LNCAP (cell line): ENCODE data around the gene MGLL.

Experiments
- TF ChIP-seq, protein P1 (sequence below): fragments of 450-650 bp; IDR thresholded peaks from 2 replicates; pipeline ENCODE4 v1.5.1; 2017; ENCODE audit warnings: mild to moderate bottlenecking

Gene MGLL

DNA sequence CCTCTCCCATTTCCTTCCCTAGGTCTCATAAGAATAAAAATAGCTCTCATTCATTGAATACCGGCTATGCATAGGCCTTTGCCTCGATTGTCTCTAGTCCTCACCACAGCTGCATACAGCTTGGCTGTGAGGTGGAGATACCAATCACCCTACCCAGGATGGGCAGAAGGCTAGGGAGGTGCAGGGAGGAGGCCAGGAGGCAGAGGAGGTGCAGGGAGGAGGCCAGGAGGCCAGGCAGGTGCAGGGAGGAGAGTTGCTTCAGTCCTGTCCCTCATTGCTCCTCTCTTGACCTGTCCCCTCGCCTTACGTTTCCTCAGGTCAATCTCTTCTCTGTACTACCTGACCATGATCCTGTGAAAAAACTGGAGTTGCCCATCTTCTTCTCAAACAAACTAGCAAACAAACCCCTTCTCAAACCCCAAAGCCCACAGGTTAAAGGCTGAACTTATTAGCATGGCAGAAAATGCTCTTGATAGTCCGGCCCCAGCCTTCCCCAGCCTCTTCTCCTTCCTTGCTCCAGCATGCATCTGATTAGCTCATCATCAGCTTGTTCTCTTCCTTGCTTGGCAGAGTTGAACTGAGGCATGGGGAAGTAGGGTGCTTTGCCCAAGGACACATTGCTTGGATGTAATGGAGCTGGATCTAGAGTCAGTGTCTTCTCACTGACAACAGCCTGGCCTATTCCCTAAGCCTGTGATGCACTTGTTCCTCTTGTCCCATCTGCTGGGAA, 177.5 kb downstream of the MGLL start:
- TF ChIP-seq, protein P1, sequence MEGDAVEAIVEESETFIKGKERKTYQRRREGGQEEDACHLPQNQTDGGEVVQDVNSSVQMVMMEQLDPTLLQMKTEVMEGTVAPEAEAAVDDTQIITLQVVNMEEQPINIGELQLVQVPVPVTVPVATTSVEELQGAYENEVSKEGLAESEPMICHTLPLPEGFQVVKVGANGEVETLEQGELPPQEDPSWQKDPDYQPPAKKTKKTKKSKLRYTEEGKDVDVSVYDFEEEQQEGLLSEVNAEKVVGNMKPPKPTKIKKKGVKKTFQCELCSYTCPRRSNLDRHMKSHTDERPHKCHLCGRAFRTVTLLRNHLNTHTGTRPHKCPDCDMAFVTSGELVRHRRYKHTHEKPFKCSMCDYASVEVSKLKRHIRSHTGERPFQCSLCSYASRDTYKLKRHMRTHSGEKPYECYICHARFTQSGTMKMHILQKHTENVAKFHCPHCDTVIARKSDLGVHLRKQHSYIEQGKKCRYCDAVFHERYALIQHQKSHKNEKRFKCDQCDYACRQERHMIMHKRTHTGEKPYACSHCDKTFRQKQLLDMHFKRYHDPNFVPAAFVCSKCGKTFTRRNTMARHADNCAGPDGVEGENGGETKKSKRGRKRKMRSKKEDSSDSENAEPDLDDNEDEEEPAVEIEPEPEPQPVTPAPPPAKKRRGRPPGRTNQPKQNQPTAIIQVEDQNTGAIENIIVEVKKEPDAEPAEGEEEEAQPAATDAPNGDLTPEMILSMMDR, result no peak

DNA sequence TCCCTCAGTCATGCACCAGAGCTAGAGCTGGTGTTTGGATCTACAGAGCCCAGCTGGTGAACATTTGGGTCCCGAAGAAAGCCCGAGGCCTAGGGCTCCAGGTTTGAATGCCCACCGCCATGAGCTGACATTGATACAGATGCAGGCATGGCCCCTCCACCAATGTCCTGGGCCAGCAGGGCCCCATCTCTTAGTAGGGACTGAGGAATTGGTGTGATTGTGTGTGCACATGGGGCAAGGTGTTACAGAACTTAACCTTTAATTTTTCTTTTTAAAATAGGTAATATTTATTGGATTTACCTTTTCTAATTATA, 182.3 kb downstream of the MGLL start:
- TF ChIP-seq, protein P1, result no peak

DNA sequence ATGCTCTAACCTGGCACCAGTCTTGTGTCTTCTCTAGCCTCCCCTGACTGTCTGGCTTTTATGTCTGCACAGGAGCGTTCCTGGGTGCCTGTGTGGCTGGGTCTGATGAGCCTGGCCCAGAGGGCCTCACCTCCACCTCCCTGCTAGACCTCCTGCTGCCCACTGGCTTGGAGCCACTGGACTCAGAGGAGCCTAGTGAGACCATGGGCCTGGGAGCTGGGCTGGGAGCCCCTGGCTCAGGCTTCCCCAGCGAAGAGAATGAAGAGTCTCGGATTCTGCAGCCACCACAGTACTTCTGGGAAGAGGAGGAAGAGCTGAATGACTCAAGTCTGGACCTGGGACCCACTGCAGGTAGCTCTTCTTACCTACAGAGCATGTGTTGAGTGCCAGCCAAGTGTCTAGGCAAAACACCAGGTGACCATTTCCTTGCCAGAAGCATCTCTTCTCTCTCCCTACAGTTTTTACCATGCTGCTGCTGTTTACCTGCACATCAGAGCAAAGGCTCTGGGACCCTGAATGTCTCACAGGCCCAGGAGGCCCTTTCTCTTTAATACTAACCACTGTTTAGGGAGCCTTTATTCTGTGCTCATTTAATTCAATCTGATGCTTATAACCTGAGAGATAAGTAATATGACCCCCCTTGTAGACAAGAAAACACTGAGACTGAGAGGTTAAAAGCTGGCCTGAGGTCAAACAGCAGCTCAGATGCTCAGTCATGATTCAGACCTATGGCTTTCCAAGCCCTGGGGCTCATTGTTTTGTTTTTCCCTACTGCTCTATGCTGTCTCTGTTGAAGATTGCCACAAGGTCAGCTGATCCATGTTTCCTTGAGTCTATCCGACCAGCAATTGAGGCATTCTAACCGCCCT, 182.9 kb downstream of the MGLL start:
- TF ChIP-seq, protein P1, result no peak
